ENCODE measurements around the gene APBA1.

APBA1 gene

GRCh38 chr9:69515810-69516209, 156.4 kb downstream of the APBA1 start:
- H3K27me3 ChIP-seq (ENCODE audit: low read depth, low read length) = no peaks in the 10 kb centered on the region
- H3K27ac ChIP-seq (ENCODE audit: low read length) = no peak overlapping the region
- no peak overlapping the region for H3K4me3 ChIP-seq (ENCODE audit: low read depth in 1 of 2, low read length in 2 of 2)
- no peaks in the 10 kb centered on the region for H3K4me1 ChIP-seq (ENCODE audit: control insufficient read depth in 1 of 2, insufficient read depth in 2 of 2, low read length in 2 of 2)
- no peaks in the 10 kb centered on the region for H3K9me3 ChIP-seq (ENCODE audit: control insufficient read depth in 1 of 2, low read length in 2 of 2)
- peaks cover 0 to 10% of the 10 kb centered on the region in 2 donors for H3K36me3 ChIP-seq (ENCODE audit: control insufficient read depth in 1 of 2, insufficient read depth in 2 of 2, low read length in 2 of 2)

GRCh38 chr9:69513141-69513820, 158.9 kb downstream of the APBA1 start:
- H3K27ac ChIP-seq (ENCODE audit: low read length) = no peak overlapping the region
- H3K4me1 ChIP-seq (ENCODE audit: control insufficient read depth in 1 of 2, insufficient read depth in 2 of 2, low read length in 2 of 2) = no peaks in the 10 kb centered on the region
- H3K9me3 ChIP-seq (ENCODE audit: control insufficient read depth in 1 of 2, low read length in 2 of 2) = no peaks in the 10 kb centered on the region
- no peak overlapping the region for H3K4me3 ChIP-seq (ENCODE audit: low read depth in 1 of 2, low read length in 2 of 2)
- H3K27me3 ChIP-seq (ENCODE audit: low read depth, low read length) = no peaks in the 10 kb centered on the region
- peaks cover 0 to 10% of the 10 kb centered on the region in 2 donors for H3K36me3 ChIP-seq (ENCODE audit: control insufficient read depth in 1 of 2, insufficient read depth in 2 of 2, low read length in 2 of 2)

GRCh38 chr9:69504058-69504457, 168.1 kb downstream of the APBA1 start:
- Histone ChIP-seq H3K27ac (ENCODE audit: low read length) (no peak overlapping the region), H3K36me3 (ENCODE audit: control insufficient read depth in 1 of 2, insufficient read depth in 2 of 2, low read length in 2 of 2) (no peaks in the 10 kb centered on the region), H3K4me1 (ENCODE audit: control insufficient read depth in 1 of 2, insufficient read depth in 2 of 2, low read length in 2 of 2) (no peaks in the 10 kb centered on the region), H3K9me3 (ENCODE audit: control insufficient read depth in 1 of 2, low read length in 2 of 2) (no peaks in the 10 kb centered on the region), H3K4me3 (ENCODE audit: low read depth in 1 of 2, low read length in 2 of 2) (no peak overlapping the region), H3K27me3 (ENCODE audit: low read depth, low read length) (no peaks in the 10 kb centered on the region)

GRCh38 chr9:69502671-69503301, 169.4 kb downstream of the APBA1 start:
- no peak overlapping the region for H3K4me3 ChIP-seq (ENCODE audit: low read depth in 1 of 2, low read length in 2 of 2)
- H3K4me1 ChIP-seq (ENCODE audit: control insufficient read depth in 1 of 2, insufficient read depth in 2 of 2, low read length in 2 of 2) = no peaks in the 10 kb centered on the region
- no peak overlapping the region for H3K27ac ChIP-seq (ENCODE audit: low read length)
- H3K27me3 ChIP-seq (ENCODE audit: low read depth, low read length) = no peaks in the 10 kb centered on the region
- H3K36me3 ChIP-seq (ENCODE audit: control insufficient read depth in 1 of 2, insufficient read depth in 2 of 2, low read length in 2 of 2) = no peaks in the 10 kb centered on the region
- no peaks in the 10 kb centered on the region for H3K9me3 ChIP-seq (ENCODE audit: control insufficient read depth in 1 of 2, low read length in 2 of 2)

- Histone ChIP-seq H3K4me3 (ENCODE audit: low read depth in 1 of 2, low read length in 2 of 2) (no peak overlapping the region), H3K36me3 (ENCODE audit: control insufficient read depth in 1 of 2, insufficient read depth in 2 of 2, low read length in 2 of 2) (no peaks in the 10 kb centered on the region), H3K27me3 (ENCODE audit: low read depth, low read length) (no peaks in the 10 kb centered on the region), H3K4me1 (ENCODE audit: control insufficient read depth in 1 of 2, insufficient read depth in 2 of 2, low read length in 2 of 2) (no peaks in the 10 kb centered on the region), H3K9me3 (ENCODE audit: control insufficient read depth in 1 of 2, low read length in 2 of 2) (no peaks in the 10 kb centered on the region), H3K27ac (ENCODE audit: low read length) (no peak overlapping the region)
Observed at GRCh38 chr9:69500896-69501295, 171.3 kb downstream of the APBA1 start.

- Histone ChIP-seq H3K27me3 (ENCODE audit: low read depth, low read length) (no peaks in the 10 kb centered on the region), H3K4me3 (ENCODE audit: low read depth in 1 of 2, low read length in 2 of 2) (no peak overlapping the region), H3K9me3 (ENCODE audit: control insufficient read depth in 1 of 2, low read length in 2 of 2) (no peaks in the 10 kb centered on the region), H3K36me3 (ENCODE audit: control insufficient read depth in 1 of 2, insufficient read depth in 2 of 2, low read length in 2 of 2) (no peaks in the 10 kb centered on the region), H3K4me1 (ENCODE audit: control insufficient read depth in 1 of 2, insufficient read depth in 2 of 2, low read length in 2 of 2) (no peaks in the 10 kb centered on the region), H3K27ac (ENCODE audit: low read length) (no peak overlapping the region)
Observed at GRCh38 chr9:69499959-69500358, 172.2 kb downstream of the APBA1 start.

- no peaks in the 10 kb centered on the region for H3K4me1 ChIP-seq (ENCODE audit: control insufficient read depth in 1 of 2, insufficient read depth in 2 of 2, low read length in 2 of 2)
- H3K9me3 ChIP-seq (ENCODE audit: control insufficient read depth in 1 of 2, low read length in 2 of 2) = no peaks in the 10 kb centered on the region
- H3K36me3 ChIP-seq (ENCODE audit: control insufficient read depth in 1 of 2, insufficient read depth in 2 of 2, low read length in 2 of 2) = no peaks in the 10 kb centered on the region
- H3K4me3 ChIP-seq (ENCODE audit: low read depth in 1 of 2, low read length in 2 of 2) = no peak overlapping the region
- no peak overlapping the region for H3K27ac ChIP-seq (ENCODE audit: low read length)
- H3K27me3 ChIP-seq (ENCODE audit: low read depth, low read length) = no peaks in the 10 kb centered on the region
Observed at GRCh38 chr9:69499407-69499806, 172.8 kb downstream of the APBA1 start.

GRCh38 chr9:69498470-69498869, 173.7 kb downstream of the APBA1 start:
- no peaks in the 10 kb centered on the region for H3K4me1 ChIP-seq (ENCODE audit: control insufficient read depth in 1 of 2, insufficient read depth in 2 of 2, low read length in 2 of 2)
- H3K36me3 ChIP-seq (ENCODE audit: control insufficient read depth in 1 of 2, insufficient read depth in 2 of 2, low read length in 2 of 2) = no peaks in the 10 kb centered on the region
- no peaks in the 10 kb centered on the region for H3K27me3 ChIP-seq (ENCODE audit: low read depth, low read length)
- H3K4me3 ChIP-seq (ENCODE audit: low read depth in 1 of 2, low read length in 2 of 2) = no peak overlapping the region
- H3K27ac ChIP-seq (ENCODE audit: low read length) = no peak overlapping the region
- H3K9me3 ChIP-seq (ENCODE audit: control insufficient read depth in 1 of 2, low read length in 2 of 2) = no peaks in the 10 kb centered on the region

GRCh38 chr9:69497816-69498215, 174.4 kb downstream of the APBA1 start:
- Histone ChIP-seq H3K9me3 (ENCODE audit: control insufficient read depth in 1 of 2, low read length in 2 of 2) (no peaks in the 10 kb centered on the region), H3K4me1 (ENCODE audit: control insufficient read depth in 1 of 2, insufficient read depth in 2 of 2, low read length in 2 of 2) (no peaks in the 10 kb centered on the region), H3K27ac (ENCODE audit: low read length) (no peak overlapping the region), H3K36me3 (ENCODE audit: control insufficient read depth in 1 of 2, insufficient read depth in 2 of 2, low read length in 2 of 2) (no peaks in the 10 kb centered on the region), H3K27me3 (ENCODE audit: low read depth, low read length) (no peaks in the 10 kb centered on the region), H3K4me3 (ENCODE audit: low read depth in 1 of 2, low read length in 2 of 2) (no peak overlapping the region)

- Histone ChIP-seq H3K4me3 (ENCODE audit: low read depth in 1 of 2, low read length in 2 of 2) (no peak overlapping the region), H3K4me1 (ENCODE audit: control insufficient read depth in 1 of 2, insufficient read depth in 2 of 2, low read length in 2 of 2) (no peaks in the 10 kb centered on the region), H3K9me3 (ENCODE audit: control insufficient read depth in 1 of 2, low read length in 2 of 2) (no peaks in the 10 kb centered on the region), H3K27ac (ENCODE audit: low read length) (no peak overlapping the region), H3K27me3 (ENCODE audit: low read depth, low read length) (no peaks in the 10 kb centered on the region), H3K36me3 (ENCODE audit: control insufficient read depth in 1 of 2, insufficient read depth in 2 of 2, low read length in 2 of 2) (no peaks in the 10 kb centered on the region)
Observed at GRCh38 chr9:69496846-69497450, 175.2 kb downstream of the APBA1 start.

GRCh38 chr9:69495296-69495695, 176.9 kb downstream of the APBA1 start:
- Histone ChIP-seq H3K9me3 (ENCODE audit: control insufficient read depth in 1 of 2, low read length in 2 of 2) (no peaks in the 10 kb centered on the region), H3K27ac (ENCODE audit: low read length) (no peak overlapping the region), H3K27me3 (ENCODE audit: low read depth, low read length) (no peaks in the 10 kb centered on the region), H3K4me1 (ENCODE audit: control insufficient read depth in 1 of 2, insufficient read depth in 2 of 2, low read length in 2 of 2) (no peaks in the 10 kb centered on the region), H3K4me3 (ENCODE audit: low read depth in 1 of 2, low read length in 2 of 2) (no peak overlapping the region), H3K36me3 (ENCODE audit: control insufficient read depth in 1 of 2, insufficient read depth in 2 of 2, low read length in 2 of 2) (no peaks in the 10 kb centered on the region)

Measured in muscle layer of duodenum (tissue), 2 donors.